SK-N-SH treated with all-trans-retinoic acid at 6 μM for 48 hours (cell line): Measurements from ENCODE around the gene SETSIP.

Experiments used
- ARNTL ChIP-seq: fragments of 450-650 bp; formaldehyde crosslinking; IDR thresholded peaks from 2 replicates; pipeline ENCODE4 v1.5.0; 2020; ENCODE audit warnings: low read depth, mild to moderate bottlenecking, moderate library complexity, borderline replicate concordance
- RARB ChIP-seq: fragments of 250-450 bp; sonication (Bioruptor Pico); IDR thresholded peaks from 2 replicates; pipeline ENCODE4 v1.8.0; 2021; ENCODE audit warnings: mild to moderate bottlenecking, moderate library complexity

DNA sequence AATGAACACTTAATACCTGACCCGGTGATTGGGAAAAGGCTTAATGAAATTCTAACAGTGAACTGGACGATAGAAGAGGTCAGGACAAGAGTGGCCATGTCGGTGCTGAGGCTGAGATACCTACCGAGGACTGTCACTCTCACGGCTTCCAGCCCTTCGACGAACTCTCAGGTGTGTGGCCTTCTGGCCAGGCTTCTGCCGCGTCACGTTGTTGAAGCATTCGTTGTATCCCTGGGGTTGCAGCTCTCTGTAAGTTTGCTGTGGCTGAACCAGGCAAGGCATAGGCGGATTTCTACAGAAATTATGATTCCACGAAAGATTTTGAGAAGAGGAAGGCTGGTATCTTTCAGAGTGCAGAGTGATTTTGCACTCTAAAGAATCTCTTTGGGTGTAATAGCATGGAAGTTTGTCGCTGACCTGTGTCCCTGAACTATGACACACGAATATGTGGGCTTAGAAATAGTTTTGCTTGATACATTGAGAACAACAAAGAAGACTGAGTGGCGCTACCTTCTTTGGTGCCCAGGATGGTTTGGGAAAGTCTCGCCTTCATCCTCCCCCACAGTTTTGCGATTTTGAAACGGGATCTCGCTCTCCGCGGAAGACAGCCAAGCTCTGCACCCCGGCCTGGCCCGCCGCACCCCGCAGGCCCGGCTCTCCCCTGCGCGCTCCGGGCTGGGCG, 45.8 kb downstream of the SETSIP start:
- TF ChIP-seq RARB (CRISPR knock-in tag), result no peak
- TF ChIP-seq ARNTL (CRISPR knock-in tag), result no peak
